ENCODE measurements around the gene RRAD.
"Not testable (repeated sequence)": the region's sequence is repeated elsewhere in the genome, so short reads cannot be mapped to it uniquely, and the experiment has no call there.

RRAD gene, protein sequence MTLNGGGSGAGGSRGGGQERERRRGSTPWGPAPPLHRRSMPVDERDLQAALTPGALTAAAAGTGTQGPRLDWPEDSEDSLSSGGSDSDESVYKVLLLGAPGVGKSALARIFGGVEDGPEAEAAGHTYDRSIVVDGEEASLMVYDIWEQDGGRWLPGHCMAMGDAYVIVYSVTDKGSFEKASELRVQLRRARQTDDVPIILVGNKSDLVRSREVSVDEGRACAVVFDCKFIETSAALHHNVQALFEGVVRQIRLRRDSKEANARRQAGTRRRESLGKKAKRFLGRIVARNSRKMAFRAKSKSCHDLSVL

DNA sequence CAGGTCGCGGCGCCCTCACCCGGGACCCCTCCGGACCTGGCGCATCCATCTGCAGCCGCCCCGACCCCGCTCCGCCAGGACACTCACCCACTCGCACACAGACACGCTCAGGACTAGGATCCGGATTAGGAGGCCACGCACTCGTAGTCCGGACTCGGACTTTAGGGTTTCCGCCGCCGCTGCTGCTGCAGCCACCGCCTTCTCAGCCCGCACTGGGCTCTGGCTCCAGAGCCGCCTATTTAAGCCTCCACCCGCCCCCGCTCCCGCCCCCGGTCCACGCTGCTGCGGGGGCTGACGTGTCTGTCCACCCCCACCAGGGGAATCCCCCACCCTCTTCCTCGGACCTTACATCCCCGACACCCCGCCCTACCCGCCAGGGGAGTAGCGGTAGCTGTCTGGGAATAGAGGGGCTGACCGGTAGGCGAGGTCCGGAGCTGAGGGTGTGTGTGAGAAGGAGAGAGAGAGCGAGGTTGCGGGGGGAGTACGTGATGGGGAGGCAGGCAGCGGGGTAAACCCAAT, at the start of gene RRAD:
RRAD (minus strand) TSS at position 214 of the 519 bp plus-strand sequence. CDS start 356 bp downstream, outside the sequence.
- no peak for DNase-seq (ENCODE audit: low read depth in 2 of 2)

DNA sequence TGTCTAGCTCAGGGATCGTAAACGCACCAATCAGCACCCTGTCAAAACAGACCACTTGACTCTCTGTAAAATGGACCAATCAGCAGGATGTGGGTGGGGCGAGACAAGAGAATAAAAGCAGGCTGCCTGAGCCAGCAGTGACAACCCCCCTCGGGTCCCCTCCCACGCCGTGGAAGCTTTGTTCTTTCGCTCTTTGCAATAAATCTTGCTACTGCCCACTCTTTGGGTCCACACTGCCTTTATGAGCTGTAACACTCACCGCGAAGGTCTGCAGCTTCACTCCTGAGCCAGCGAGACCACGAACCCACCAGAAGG, 49.6 kb upstream of the RRAD start:
- not testable (repeated sequence) for DNase-seq (ENCODE audit: low read depth in 2 of 2)

DNA sequence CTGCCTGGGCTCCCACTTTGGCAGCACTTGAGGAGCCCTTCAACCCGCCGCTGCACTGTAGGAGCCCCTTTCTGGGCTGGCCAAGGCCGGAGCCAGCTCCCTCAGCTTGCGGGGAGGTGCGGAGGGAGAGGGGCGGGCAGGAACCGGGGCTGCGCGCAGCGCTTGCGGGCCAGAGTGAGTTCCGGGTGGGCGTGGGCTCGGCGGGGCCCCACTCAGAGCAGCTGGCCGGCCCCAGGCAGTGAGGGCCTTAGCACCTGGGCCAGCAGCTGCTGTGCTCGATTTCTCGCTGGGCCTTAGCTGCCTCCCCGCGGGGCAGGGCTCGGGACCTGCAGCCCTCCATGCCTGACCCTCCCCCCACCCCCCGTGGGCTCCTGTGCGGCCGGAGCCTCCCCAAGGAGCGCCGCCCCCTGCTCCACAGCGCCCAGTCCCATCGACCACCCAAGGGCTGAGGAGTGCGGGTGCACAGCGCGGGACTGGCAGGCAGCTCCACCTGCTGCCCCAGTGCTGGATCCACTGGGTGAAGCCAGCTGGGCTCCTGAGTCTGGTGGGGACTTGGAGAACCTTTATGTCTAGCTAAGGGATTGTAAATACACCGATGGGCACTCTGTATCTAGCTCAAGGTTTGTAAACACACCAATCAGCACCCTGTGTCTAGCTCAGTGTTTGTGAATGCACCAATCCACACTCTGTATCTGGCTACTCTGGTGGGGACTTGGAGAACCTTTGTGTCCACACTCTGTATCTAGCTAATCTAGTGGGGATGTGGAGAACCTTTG, 49.0 kb upstream of the RRAD start:
- DNase-seq (ENCODE audit: low read depth in 2 of 2) = not testable (repeated sequence)

DNA sequence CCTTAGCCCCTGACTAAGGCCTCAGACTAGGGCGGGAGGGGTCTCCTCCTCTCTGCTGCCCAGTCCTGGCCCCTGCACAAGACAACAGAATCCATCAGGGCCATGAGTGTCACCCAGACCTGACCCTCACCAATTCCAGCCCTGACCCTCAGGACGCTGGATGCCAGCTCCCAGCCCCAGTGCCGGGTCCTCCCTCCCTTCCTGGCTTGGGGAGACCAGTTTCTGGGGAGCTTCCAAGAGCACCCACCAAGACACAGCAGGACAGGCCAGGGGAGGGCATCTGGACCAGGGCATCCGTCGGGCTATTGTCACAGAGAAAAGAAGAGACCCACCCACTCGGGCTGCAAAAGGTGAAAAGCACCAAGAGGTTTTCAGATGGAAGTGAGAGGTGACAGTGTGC, 48.4 kb upstream of the RRAD start:
- no peak for DNase-seq (ENCODE audit: low read depth in 2 of 2)

DNA sequence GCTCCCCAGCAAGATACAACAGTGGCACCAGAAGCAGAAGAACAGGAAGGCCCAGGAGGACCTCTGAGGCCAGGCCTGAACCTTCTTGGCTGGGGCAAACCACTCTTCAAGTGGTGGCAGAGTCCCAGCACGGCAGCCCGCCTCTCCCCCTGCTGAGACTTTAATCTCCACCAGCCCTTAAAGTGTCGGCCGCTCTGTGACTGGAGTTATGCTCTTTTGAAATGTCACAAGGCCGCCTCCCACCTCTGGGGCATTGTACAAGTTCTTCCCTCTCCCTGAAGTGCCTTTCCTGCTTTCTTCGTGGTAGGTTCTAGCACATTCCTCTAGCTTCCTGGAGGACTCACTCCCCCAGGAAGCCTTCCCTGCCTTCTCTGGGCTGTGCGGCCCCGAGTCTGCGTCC, 47.6 kb upstream of the RRAD start:
- DNase-seq (ENCODE audit: low read depth in 2 of 2) = no peak

DNA sequence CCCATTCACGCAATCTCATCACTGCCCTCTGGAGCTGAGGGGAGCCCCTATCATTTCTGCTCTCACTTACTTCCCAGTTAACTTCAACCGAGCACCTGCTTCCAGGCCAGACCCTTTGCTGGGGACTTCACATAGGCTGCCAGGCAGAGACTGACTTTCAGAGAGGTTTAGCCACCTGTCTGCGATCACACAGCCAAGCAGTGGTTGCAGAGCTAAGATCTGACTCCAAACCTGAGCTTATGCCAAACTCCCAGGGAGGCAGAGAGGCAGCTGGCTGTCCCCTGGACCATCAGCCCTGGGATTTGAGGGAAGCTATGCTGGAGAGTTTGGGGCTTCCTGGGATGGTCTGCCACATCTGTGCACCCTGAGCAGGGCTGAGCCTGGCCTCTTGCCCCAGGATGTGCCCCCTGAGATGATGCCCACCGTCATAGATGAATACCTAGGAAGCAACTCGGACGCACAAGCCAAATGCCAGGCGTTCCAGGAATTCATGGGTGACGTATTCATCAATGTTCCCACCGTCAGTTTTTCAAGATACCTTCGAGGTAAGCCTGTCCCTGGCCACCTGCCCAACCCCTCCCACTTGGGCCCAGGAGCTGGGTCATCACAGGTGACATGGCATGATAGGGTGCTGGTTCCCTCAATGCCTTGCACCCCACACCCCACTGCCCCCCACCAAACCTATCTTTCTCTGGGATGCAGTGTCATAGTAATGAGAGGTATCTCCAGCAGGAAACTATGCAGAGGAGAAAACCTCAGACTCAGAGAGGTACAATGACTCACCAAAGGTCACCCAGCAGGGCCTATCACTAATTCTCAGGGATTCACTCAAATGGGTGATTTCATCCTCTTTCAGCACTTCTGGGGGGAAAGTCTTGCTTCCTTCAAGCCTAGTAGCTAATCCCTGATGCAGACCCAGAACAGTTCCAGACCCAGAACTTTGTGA, 45.7 kb upstream of the RRAD start:
- no peak for DNase-seq (ENCODE audit: low read depth in 2 of 2)

DNA sequence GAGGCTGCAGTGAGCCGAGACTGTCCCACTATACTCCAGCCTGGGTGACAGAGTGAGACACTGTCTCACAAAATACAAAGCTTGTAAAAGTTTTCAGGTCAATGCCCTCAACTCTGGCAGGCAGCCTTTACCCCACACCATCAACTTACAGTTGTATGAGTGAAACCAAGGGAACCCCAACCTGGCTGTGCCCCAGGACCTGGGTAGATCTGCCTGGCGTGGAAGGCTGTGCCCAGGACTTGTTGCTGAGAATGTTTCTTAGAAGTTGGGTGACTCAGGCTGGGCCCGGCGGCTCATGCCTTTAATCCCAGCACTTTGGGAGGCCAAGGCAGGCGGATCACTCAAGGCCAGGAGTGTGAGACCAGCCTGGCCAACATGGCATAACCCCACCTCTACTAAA, 43.5 kb upstream of the RRAD start:
- no peak for DNase-seq (ENCODE audit: low read depth in 2 of 2)

DNA sequence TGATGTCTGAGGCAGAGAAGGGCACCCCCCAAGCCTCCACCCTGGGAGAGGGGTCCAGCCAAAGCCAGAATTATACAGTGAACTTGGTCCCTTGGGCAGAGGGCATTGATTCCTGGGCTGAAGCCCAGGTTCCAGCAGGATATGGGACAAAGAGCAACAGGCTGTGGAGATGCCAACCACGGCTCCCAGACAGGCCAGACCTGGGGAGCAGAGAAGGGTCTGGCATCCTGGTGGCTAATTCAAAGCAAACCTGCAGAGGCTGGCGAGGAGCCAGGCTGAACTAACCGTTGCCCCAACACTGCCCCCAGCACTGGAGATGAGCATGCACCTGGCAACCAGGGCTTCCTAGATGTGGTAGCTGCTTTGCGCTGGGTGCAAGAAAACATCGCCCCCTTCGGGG, 38.7 kb upstream of the RRAD start:
- no peak for DNase-seq (ENCODE audit: low read depth in 2 of 2)

DNA sequence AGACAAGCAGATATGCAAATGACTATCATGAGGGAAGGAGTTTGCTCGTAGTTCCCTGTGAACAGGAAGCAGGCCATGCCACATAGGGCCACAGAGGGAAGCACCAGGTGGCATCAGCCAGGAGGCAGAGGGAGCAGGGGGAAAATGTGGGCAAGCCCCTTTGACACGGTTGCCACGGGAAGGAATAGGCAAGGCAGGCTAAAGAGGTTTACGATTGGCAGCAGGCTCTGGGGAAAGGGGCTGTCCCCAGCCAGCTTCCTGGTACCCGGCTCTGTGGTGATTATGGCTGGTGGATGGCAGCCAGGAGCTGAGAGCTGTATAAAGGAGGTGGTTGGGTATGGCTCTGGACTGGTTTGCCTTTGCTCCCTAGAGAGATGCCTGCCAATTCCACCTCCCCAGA, 36.6 kb upstream of the RRAD start:
- no peak for DNase-seq (ENCODE audit: low read depth in 2 of 2)

DNA sequence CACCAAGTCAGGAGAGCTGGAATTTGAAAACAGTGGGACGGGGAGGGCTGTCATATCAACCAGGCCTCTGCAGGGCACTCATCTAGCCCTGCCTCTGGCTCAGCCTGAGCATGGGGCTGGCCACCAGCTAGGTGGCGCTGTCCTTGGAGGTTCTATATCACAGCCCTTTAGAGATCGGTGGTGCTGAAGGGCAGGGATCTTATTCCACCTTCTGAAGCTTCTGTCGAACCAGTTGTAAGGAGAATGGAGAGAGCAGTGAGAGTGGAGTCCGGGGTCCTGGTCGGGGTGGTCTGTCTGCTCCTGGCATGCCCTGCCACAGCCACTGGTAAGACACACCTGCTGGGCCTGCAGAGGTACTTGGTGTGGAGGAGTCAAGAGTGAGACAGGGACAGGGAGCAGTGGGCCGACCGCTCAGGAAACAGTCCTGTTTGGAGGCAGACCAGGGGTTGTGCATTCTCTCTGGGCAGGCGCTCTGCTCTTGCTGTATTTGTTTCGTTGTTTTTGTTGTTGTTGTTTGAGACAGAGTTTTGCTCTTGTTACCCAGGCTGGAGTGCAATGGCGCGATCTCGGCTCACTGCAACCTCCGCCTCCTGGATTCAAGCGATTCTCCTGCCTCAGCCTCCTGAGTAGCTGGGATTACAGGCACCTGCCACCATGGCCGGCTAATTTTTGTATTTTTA, 35.9 kb upstream of the RRAD start, which contains the start of gene CES3:
CES3 (plus strand) TSS at position 202 of the 680 bp plus-strand sequence; CDS start at position 244, 42 bp downstream.
- peak; percentile 8 to 20 for DNase-seq (ENCODE audit: low read depth in 2 of 2)

DNA sequence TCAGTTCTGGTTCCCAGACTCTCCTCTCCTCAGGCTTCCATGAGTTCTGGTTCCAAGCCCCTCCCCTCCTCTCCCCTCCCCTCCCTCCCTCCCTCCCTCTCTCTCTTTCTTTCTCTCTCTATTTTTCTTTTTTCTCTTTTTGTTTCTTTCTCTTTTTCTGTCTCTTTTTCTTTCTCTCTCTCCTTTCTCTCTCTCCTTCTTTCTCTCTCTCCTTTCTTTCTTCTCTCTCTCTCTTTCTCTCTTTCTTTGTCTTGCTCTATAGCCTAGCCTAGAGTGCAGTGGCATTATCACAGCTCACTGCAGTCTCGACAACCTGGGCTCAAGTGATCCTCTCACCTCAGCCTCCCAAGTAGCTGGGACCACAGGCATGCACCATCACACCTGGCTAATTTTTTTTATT, 34.9 kb upstream of the RRAD start:
- no peak for DNase-seq (ENCODE audit: low read depth in 2 of 2)

DNA sequence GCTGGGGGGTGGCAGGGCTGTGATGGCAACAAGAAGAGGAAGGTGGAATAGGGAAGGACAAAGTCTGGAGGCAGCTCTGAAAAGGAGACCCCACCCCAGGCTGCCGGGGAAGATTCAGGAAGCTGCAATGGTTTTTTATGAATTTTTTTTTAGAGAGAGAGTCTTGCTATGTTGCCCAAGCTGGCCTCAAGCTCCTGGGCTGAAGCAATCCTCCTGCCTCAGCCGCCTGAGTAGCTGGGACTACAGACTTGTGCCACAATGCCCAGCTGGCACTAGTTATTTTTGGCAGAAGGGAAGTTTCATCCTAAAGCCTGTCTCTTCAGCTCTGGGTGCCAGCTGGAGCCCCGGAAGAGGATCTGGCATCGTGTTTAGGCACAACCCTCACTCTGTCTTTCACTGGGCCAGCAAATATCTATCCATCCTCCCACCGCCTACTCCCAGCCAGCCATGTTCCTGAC, 34.4 kb upstream of the RRAD start:
- no peak for DNase-seq (ENCODE audit: low read depth in 2 of 2)

DNA sequence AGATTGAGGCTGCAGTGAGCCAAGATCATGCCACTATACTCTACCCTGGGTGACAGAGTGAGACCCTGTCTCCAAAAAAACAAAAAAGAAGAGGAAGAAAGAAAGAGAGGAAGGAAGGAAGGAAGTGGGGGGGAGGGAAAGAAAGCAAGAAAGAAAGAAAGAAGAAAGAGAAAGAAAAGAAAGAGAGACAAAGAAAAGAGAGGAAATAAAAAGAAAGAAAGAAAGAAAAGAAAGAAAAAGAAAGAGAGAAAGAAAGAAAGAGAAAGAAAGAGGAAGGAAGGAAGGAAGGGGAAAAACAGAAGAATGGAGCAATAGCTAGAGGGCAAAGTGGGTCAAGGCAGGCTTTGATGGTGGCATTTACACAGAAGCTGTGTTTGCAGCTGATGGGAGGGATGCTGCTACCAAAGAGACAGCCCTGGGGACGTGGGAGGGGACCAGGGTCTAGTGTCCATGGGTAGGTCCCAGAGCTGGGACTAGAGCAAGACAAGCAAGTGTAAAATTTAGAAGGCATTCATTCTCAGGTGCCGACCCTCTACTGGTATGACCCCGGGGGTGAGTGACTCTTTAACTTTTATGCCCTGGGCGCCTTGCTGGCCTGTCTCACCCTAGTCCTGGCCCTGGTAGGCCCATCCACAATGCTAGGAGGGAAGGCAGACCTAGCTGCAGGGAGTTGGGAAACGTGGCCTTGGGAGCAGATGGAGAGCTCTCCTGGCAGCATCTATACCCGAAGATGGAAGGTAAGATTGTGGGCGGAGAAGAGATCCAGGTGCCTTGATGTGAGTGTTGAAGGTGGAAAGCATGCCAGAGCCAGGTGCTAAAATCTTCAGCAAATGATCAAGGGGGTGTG, 33.7 kb upstream of the RRAD start:
- no peak for DNase-seq (ENCODE audit: low read depth in 2 of 2)

DNA sequence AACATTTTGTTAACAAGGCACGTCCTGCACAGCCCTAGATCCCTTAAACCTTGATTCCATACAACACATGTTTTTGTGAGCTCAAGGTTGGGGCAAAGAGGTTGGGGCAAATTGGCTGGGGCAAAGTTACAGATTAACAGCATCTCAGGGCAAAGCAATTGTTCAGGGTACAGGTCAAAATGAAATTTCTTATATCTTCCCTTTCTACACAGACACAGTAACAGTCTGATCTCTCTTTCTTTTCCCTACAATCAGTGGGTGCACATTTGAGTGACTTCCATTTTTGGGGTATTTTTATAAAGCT, 30.8 kb upstream of the RRAD start:
- not testable (repeated sequence) for DNase-seq (ENCODE audit: low read depth in 2 of 2)

DNA sequence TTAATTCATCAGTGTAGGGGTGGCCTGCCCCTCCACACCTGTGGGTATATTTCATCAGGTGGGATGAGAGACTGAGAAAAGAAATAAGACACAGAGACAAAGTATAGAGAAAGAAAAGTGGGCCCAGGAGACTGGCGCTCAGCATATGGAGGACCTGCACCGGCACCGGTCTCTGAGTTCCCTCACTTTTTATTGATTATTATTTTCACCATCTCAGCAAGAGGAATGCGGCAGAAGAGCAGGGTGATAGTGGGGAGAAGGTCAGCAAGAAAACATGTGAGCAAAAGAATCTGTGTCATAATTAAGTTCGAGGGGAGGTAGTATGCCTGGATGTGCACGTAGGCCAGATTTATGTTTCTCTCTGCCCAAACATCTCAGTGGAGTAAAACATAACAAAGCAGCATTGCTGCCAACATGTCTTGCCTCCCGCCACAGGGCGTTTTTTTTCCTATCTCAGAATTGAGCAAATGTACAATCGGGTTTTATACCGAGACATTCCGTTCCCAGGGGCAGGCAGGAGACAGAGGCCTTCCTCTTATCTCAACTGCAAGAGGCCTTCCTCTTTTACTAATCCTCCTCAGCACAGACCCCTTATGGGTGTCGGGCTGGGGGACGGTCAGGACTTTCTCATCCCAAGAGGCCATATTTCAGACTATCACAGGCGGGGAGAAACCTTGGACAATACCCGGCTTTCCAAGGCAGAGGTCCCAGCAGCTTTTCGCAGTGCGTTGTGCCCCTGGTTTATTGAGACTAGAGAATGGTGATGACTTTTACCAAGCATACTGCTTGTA, 30.2 kb upstream of the RRAD start:
- not testable (repeated sequence) for DNase-seq (ENCODE audit: low read depth in 2 of 2)

DNA sequence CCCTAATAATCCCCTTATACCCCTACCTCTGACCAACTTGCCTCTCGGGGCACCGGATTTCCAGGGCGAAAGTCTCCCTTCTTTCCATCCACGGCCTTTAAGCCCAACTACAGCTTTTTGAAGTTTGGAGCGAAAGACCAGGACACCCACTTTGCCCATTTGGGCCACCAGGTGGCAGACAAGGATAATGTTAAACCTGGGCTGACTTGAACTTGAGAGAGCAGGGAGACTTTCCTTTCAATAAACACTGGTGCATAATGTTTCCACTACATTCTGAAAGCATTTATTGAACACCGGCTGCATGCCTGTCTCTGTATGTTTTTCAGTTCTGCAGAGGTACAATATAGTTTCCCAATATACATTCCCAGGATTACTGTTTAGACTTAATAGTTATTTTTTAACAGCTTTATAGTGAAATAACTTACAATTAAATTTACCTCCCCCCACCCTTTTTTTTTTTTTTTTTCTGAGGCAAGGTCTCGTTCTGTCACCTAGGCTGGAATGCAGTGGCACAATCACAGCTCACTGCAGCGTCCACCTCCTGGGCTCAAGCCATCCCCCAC, 28.8 kb upstream of the RRAD start:
- DNase-seq (ENCODE audit: low read depth in 2 of 2) = peak; percentile 15 to 29

DNA sequence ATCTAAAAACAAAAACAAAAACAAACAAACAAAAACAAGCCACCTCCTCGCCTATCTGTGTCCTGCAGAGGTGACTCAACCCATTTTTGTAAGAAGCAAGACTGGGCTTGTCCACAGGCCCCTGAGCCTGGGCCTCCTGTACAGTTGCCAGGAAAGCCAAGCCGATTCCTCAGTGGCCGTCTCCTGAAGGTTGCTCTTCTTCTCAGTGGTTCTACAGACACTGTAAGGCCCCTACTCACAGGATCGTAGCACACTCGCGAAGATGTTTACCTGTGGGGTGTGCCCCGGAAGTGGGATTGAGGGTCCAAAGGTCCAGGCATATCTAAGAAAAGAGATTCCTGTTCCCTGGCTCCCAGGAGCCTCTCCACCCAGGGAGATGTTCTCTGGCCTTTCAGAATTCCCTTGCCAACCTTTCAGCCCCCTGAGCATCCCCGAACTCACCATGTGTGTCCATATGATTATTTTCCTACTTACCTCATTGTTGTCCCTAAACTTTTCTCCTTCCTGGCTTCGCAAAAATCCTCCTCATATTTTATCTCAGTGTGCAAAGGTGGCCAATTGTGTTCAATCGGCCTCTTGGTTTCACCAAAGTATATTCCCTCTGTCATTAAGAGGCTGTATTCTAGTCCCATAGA, 28.2 kb upstream of the RRAD start:
- DNase-seq (ENCODE audit: low read depth in 2 of 2) = no peak

DNA sequence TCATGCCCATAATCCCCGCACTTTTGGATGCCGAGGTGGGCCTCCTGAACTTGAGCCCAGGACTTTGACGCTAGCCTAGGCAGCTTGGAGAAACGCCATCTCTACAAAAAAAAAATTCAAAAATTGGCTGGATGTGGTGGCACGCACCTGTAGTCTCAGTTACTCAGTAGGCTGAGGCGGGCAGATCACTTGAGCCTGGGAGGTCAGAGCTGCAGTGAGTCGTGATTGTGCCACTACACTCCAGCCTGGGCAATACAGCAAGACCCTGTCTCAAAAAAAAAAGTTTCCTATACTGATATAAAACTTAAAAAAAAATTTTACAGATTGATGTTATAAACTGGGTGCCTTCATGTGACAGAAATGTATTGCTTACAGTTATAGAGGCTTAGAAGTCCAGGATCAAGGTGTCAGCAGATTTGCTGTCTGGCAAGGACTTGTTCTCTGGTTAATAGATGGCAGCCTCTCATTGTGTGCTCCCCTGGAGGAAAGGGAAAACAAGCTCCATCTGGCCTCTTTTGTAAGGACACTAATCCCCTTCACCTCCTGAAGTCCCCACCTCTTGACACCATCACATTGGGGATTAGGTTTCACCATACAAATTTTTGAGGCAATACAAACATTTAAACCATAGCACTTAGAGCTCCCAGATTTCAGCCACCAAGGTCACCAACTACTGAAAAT, 27.2 kb upstream of the RRAD start:
- no peak for DNase-seq (ENCODE audit: low read depth in 2 of 2)

Measured in fibroblast of skin of left biceps (primary cell).